Fibroblast of mammary gland (primary cell): ENCODE results near the gene ASPDH.

Experiments used
- DNase-seq: peaks from one replicate; pipeline ENCODE4 v3.0.0-alpha.2; 2010; ENCODE audit warnings: low read depth
- H3K4me3 ChIP-seq: 2 replicates; pipeline ENCODE4 v1.5.1; 2011; ENCODE audit warnings: low read depth, mild to moderate bottlenecking, low read length, moderate library complexity; ENCODE audit not compliant: control insufficient read depth
- TF ChIP-seq, protein P1 (sequence below): conservative IDR thresholded peaks from 2 replicates; pipeline ENCODE4 v1.5.1; 2011; ENCODE audit warnings: low read depth, low read length, inconsistent platforms; ENCODE audit not compliant: control insufficient read depth, insufficient read depth

The ASPDH gene

DNA sequence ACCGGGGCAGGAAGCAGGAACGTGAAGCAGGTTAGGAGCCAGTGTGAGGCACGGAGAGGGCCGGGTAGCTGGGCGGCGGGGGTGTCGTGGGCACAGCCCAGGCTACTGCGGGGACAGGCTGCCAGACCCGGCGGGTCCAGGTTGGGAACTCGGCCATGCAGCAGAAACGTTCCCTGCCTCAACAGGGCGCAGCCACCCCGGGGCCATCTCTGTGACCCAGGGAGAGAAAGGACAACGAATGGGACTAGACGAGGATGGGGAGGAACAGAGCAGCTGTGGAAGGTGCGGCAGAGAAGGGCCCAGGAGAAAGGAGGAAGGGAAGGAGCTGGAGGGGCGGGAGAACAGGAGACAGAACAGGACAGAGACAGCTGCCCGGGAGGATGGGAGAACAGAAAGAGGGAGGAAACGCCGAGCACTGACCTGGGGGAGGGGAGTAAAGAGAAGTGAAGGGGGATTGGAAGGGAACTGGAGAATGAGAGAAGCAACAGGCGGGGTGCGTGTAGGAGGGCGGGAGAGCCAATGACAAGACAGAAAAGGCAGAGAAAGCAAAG, 24.2 kb downstream of the ASPDH start:
- TF ChIP-seq, protein P1, sequence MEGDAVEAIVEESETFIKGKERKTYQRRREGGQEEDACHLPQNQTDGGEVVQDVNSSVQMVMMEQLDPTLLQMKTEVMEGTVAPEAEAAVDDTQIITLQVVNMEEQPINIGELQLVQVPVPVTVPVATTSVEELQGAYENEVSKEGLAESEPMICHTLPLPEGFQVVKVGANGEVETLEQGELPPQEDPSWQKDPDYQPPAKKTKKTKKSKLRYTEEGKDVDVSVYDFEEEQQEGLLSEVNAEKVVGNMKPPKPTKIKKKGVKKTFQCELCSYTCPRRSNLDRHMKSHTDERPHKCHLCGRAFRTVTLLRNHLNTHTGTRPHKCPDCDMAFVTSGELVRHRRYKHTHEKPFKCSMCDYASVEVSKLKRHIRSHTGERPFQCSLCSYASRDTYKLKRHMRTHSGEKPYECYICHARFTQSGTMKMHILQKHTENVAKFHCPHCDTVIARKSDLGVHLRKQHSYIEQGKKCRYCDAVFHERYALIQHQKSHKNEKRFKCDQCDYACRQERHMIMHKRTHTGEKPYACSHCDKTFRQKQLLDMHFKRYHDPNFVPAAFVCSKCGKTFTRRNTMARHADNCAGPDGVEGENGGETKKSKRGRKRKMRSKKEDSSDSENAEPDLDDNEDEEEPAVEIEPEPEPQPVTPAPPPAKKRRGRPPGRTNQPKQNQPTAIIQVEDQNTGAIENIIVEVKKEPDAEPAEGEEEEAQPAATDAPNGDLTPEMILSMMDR = no peak
- no peak overlapping the region for H3K4me3 ChIP-seq
- no peak for DNase-seq

DNA sequence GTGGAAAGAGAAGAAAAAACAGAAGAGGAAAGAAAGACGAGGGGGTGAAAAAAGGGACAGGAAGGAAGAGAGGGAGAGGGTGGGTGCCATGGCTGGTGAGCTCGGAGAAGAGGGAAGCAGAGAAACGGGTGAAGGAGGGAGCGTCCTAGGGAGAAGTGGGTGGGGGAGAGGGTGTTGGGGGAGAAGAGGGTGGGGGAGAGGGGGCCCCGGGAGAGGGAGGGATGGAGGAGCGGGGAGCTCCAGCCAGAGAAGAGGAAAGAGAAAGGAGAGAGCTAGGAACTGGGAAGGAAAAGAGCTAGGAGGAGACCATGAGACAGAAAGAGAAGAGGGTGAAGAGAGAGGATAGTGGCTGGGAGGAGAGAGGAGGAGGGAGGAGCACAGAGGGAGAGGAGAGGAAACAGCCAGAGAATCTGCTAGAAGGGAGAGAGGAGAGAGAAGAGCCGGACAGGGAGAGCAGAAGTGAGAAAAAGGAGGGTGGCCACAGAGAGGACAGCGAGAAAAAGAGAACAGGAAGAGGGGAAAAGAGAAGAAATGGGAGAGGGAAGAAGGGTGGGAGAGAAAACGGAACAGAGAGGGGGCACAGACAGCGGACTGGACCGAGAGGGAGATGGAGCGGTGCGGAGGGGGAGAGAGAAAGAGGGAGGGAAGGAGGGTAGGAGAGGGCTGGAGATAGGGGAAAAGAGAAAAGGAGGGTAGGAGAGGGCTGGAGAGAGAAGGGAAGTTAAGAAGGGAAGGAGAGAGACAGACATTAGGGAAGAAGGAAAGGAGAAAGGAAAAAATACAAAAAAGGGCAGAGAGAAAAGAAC, 25.1 kb downstream of the ASPDH start:
- H3K4me3 ChIP-seq = no peak overlapping the region
- TF ChIP-seq, protein P1 = no peak
- no peak for DNase-seq

DNA sequence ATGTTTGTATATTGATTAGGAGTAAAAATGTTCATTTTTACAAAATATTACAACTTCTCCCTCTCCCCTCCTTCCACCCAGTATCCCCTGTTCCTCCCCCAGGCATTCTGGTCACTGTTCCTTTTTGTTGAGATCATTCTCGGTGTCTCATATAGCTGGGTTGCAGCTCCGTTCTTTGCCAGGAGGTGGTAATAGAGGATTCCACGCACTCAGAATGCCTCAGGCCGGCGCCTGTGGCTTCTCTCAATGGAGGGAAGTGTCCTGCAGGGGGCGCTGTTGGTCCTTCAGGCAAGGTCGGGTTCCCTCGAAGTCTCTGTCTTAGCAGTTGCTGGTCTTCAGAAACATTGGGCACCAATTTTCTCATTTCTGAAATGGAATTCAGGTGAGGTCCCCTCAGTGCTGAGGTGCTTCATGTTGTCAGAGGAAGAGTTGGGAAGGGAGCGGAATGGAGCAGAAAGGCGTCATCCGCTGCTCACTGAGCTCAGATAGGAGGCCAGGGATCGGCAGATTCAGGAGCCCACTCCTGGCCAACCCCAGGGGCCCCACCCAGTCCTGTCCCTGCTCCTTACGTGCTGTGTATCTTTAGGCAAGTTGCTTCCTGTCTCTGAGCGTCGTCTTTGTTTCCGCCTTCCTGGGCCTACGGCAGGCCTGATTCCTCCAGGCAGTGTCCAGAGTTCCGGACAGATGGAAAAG, 26.7 kb downstream of the ASPDH start:
- TF ChIP-seq, protein P1 = peak; percentile 47
- DNase-seq = peak; percentile 65
- H3K4me3 ChIP-seq = no peak overlapping the region

DNA sequence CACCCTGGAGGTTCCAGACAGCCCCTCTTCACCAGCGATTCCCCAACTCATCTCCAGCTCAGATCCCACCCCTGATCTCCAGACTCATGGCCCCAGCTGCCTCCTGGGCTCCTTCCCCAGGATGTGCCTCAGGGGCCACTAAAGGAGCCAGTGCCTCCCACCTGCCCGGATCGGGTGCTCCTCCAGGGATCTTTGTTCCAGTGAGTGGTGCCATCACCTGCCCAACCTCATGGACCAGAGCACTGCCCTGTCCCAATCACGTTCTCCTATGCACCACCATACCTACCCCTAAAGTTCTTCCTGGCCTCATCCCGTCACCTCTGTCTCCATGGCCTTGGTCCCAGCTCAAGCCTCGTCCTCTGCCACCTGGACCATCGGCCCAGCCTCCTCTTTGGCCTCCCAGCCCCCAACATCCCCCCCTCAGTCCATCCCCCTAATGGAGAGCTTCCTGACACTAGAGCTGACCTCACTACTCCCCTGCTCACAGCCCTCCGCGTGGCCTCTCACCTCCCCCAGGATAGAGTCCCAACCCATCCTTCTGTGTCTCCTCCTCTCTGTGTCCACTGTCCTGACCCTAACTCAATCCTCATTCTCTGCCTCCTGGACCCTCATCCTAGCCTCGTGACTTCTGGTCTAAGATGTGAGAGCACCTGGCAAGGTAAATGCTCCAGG, 28.3 kb downstream of the ASPDH start:
- H3K4me3 ChIP-seq = no peak overlapping the region
- TF ChIP-seq, protein P1 = no peak
- DNase-seq = no peak

DNA sequence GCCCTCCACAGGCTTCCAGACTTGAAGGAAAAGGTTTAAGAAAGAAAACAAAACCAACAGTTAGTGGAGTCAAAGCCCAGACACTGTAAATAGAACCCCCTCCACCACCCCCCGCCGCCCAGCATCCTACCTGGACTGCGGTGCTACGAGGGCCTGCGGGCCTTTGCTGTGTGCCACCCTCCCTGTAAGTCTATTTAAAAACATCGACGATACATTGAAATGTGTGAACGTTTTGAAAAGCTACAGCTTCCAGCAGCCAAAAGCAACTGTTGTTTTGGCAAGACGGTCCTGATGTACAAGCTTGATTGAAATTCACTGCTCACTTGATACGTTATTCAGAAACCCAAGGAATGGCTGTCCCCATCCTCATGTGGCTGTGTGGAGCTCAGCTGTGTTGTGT, 30.8 kb downstream of the ASPDH start:
- TF ChIP-seq, protein P1 = no peak
- DNase-seq = no peak

DNA sequence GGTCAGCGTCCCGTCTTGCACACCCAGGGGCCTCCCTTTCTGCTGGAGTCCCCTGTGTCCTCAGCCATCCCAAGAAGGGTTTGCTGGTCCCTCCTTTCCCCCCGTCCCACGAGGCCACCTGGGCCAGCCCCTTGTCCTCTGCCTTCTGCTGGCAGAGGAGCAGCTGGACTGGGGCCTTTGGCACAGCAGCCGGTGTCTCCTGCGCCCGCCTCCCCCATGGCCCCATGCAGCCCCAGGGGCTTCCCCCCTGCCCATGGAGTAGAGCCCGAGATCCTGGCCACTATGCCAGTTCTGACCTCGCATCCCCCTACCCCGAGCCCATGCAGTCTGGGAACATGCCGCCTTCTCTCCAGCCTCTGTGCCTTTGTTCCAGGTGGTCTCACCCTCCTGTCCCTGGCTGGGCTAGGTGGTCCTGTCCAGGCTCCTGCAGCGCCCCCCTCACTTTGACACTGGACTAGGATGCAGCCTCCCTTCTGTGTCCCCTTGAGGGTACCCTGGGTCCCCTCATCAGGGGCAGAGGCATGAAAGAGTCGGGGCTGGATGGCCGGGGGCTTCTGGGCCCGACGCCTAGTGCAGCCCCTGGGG, 31.4 kb downstream of the ASPDH start:
- no peak overlapping the region for H3K4me3 ChIP-seq
- no peak for DNase-seq
- TF ChIP-seq, protein P1 = no peak

More for the DNA sequence above, 30.8 kb downstream of the ASPDH start:
- H3K4me3 ChIP-seq = no peak overlapping the region
